GM12801 (cell line): Measurements from ENCODE around the gene AFAP1L2.

Source experiments
- CTCF ChIP-seq: IDR thresholded peaks from one replicate; pipeline ENCODE4 v1.5.1; 2011; ENCODE audit warnings: control low read depth; ENCODE audit not compliant: insufficient read length; ENCODE audit errors: extremely low read depth

Gene AFAP1L2

GRCh38 chr10:114294549-114294948 is 109.8 kb downstream of the AFAP1L2 start:
- no peak for TF ChIP-seq CTCF

- no peak for TF ChIP-seq CTCF
These were observed 111.2 kb downstream of the AFAP1L2 start for GRCh38 chr10:114293075-114293474.

- no peak for TF ChIP-seq CTCF
These were observed 112.8 kb downstream of the AFAP1L2 start for GRCh38 chr10:114291516-114291915.

- TF ChIP-seq CTCF: no peak
These were observed 113.2 kb downstream of the AFAP1L2 start for GRCh38 chr10:114291076-114291475.

GRCh38 chr10:114290038-114290437 is 114.3 kb downstream of the AFAP1L2 start:
- no peak for TF ChIP-seq CTCF

GRCh38 chr10:114289096-114289436 is 115.2 kb downstream of the AFAP1L2 start:
- no peak for TF ChIP-seq CTCF

- no peak for TF ChIP-seq CTCF
These were observed 115.7 kb downstream of the AFAP1L2 start for GRCh38 chr10:114288424-114289095.
